Breast epithelium (tissue), 4 donors: ENCODE results near the gene PLXNA4. TPM values are rescaled to one million over a fixed set of nuclear protein-coding genes. Genes with fewer than 3 reads are reported as not detected.
A peak's percentile ranks its signal among the peaks of the same experiment; 100 is the strongest.

Experiments
- DNase-seq, 2 donors: peaks; one replicate each; pipeline ENCODE4 v3.0.0-alpha.2; 2019; ENCODE audit warnings: low spot score in 2 of 2
- H3K27ac ChIP-seq, 2 donors: fragments of 200-600 bp; sonication (generic) in 1 of 2; one replicate each; pipeline ENCODE4 v1.5.1; 2016 to 2019; ENCODE audit warnings: mild to moderate bottlenecking in 1 of 2
- H3K27me3 ChIP-seq, 2 donors: fragments of 200-600 bp; sonication (generic) in 1 of 2; one replicate each; pipeline versions ENCODE4 v1.5.1 to v1.6.0; 2017 to 2019; ENCODE audit warnings: control low read depth in 1 of 2, mild to moderate bottlenecking in 1 of 2
- H3K36me3 ChIP-seq: fragments of 200-600 bp; one replicate; pipeline ENCODE4 v1.5.1; 2019
- H3K4me1 ChIP-seq, 2 donors: fragments of 200-600 bp; sonication (generic); one replicate each; pipeline ENCODE4 v1.5.1; 2016 to 2019; ENCODE audit warnings: control low read depth in 1 of 2
- H3K4me3 ChIP-seq, 3 donors: fragments of 200-600 bp; sonication (generic); 1 replicate in 2 of 3; 2 replicates in 1 of 3; pipeline ENCODE4 v1.5.1; 2016 to 2019; ENCODE audit warnings: mild to moderate bottlenecking in 3 of 3, moderate library complexity in 2 of 3
- H3K9me3 ChIP-seq, 2 donors: fragments of 200-600 bp; sonication (generic) in 1 of 2; one replicate each; pipeline ENCODE4 v1.5.1; 2016 to 2019; ENCODE audit warnings: control low read depth in 1 of 2
- CTCF ChIP-seq, 3 donors: fragments of 450-650 bp; IDR thresholded peaks; one replicate each; pipeline ENCODE4 v1.5.1; 2016 to 2017; ENCODE audit warnings: antibody characterized with exemption in 3 of 3, mild to moderate bottlenecking in 3 of 3, moderate library complexity in 3 of 3
- POLR2A ChIP-seq: fragments of 450-650 bp; IDR thresholded peaks from one replicate; pipeline ENCODE4 v1.6.1; 2016; ENCODE audit warnings: antibody characterized with exemption, mild to moderate bottlenecking, moderate library complexity
- POLR2AphosphoS5 ChIP-seq, 3 donors: sonication (generic); formaldehyde crosslinking; IDR thresholded peaks; one replicate each; pipeline ENCODE4 v1.6.1; 2017; ENCODE audit warnings: antibody characterized with exemption in 3 of 3
- intact Hi-C: fragments of 100-400 bp; cut with DNase I; formaldehyde crosslinking; loops from one replicate; pipeline ENCODE4 v1.15.1; 2023; ENCODE audit warnings: low total_unique reads
- total RNA-seq, 3 donors: library from RNA; depleted of rRNA; stranded (reverse); fragments of >200 nt; gene quantifications; one replicate each; pipeline ENCODE4 v1.1.0, GENCODE V29; 2016

Gene PLXNA4
- total RNA-seq, 3 donors from 2014 or later, result 7.2 to 32.5 (median 26.2) TPM

GRCh38 chr7:132137681-132138080 is 438.6 kb downstream of the PLXNA4 start:
- no peak for DNase-seq
- no peaks in the 10 kb centered on the region for H3K9me3 ChIP-seq
- TF ChIP-seq CTCF (IDR thresholded peaks at IDR 0.05) (no peak), POLR2A (no peak), POLR2AphosphoS5 (IDR thresholded peaks at IDR 0.05) (no peak)
- intact Hi-C loops, result no loop called here
- H3K27me3 ChIP-seq, result no peaks in the 10 kb centered on the region
- H3K27ac ChIP-seq, result no peak overlapping the region
- no peak overlapping the region for H3K4me3 ChIP-seq
- H3K36me3 ChIP-seq, result no peaks in the 10 kb centered on the region
- H3K4me1 ChIP-seq, result no peaks in the 10 kb centered on the region

GRCh38 chr7:132135746-132136385 is 440.4 kb downstream of the PLXNA4 start:
- H3K27ac ChIP-seq, result no peak overlapping the region
- no peak for DNase-seq
- intact Hi-C loops, result no loop called here

GRCh38 chr7:132134814-132135445 is 441.3 kb downstream of the PLXNA4 start:
- TF ChIP-seq POLR2AphosphoS5 (IDR thresholded peaks at IDR 0.05) (no peak), CTCF (IDR thresholded peaks at IDR 0.05) (no peak), POLR2A (no peak)
- no peak for DNase-seq
- Histone ChIP-seq H3K4me3 (no peak overlapping the region), H3K27me3 (no peaks in the 10 kb centered on the region), H3K4me1 (no peaks in the 10 kb centered on the region), H3K27ac (no peak overlapping the region), H3K9me3 (no peaks in the 10 kb centered on the region), H3K36me3 (no peaks in the 10 kb centered on the region)
- intact Hi-C loops, result no loop called here

More at GRCh38 chr7:132135746-132136385, 440.4 kb downstream of the PLXNA4 start:
- Histone ChIP-seq H3K36me3 (no peaks in the 10 kb centered on the region), H3K9me3 (no peaks in the 10 kb centered on the region), H3K4me1 (no peaks in the 10 kb centered on the region), H3K27me3 (no peaks in the 10 kb centered on the region), H3K4me3 (no peak overlapping the region)
- TF ChIP-seq CTCF (IDR thresholded peaks at IDR 0.05), result no peak
- TF ChIP-seq POLR2AphosphoS5 (IDR thresholded peaks at IDR 0.05), result no peak
- no peak for TF ChIP-seq POLR2A

- intact Hi-C loops, result no loop called here
- TF ChIP-seq POLR2AphosphoS5 (IDR thresholded peaks at IDR 0.05) (no peak), CTCF (IDR thresholded peaks at IDR 0.05) (no peak)
- no peak for DNase-seq
- no peaks in the 10 kb centered on the region for H3K9me3 ChIP-seq
- H3K27me3 ChIP-seq, result no peaks in the 10 kb centered on the region
- H3K4me3 ChIP-seq, result no peak overlapping the region
- no peak overlapping the region for H3K27ac ChIP-seq
- H3K4me1 ChIP-seq, result no peaks in the 10 kb centered on the region
- no peaks in the 10 kb centered on the region for H3K36me3 ChIP-seq
These were observed 442.8 kb downstream of the PLXNA4 start for GRCh38 chr7:132133501-132133900.

GRCh38 chr7:132131196-132131595 is 445.1 kb downstream of the PLXNA4 start:
- Histone ChIP-seq H3K9me3 (no peaks in the 10 kb centered on the region), H3K27me3 (no peaks in the 10 kb centered on the region), H3K4me1 (no peaks in the 10 kb centered on the region), H3K27ac (no peak overlapping the region), H3K4me3 (no peak overlapping the region), H3K36me3 (no peaks in the 10 kb centered on the region)
- peak in 1 of 2 donors; percentile 2 for DNase-seq
- intact Hi-C loops, result no loop called here
- TF ChIP-seq POLR2A, result no peak
- no peak for TF ChIP-seq CTCF (IDR thresholded peaks at IDR 0.05)
- TF ChIP-seq POLR2AphosphoS5 (IDR thresholded peaks at IDR 0.05), result no peak
